HG03575 (cell line): ENCODE measurements around the gene PEX3.
"Not testable (repeated sequence)": the region's sequence is repeated elsewhere in the genome, so short reads cannot be mapped to it uniquely, and the experiment has no call there.

ENCODE experiments used
- ATAC-seq: cut with Tn5 transposase; IDR thresholded peaks from one replicate; pipeline ENCODE4 v1.9.1; 2021; ENCODE audit not compliant: unreplicated experiment, insufficient number of reproducible peaks, low FRiP score; ENCODE audit errors: extremely low read depth

Gene PEX3

GRCh38 chr6:143498428-143498827, 47.8 kb downstream of the PEX3 start:
- no peak for ATAC-seq

- no peak for ATAC-seq
Observed at GRCh38 chr6:143501851-143502250, 51.2 kb downstream of the PEX3 start.

GRCh38 chr6:143504369-143504768, 53.8 kb downstream of the PEX3 start:
- ATAC-seq: no peak

GRCh38 chr6:143505111-143505510, 54.5 kb downstream of the PEX3 start:
- no peak for ATAC-seq

- ATAC-seq: no peak
Observed at GRCh38 chr6:143505537-143505936, 54.9 kb downstream of the PEX3 start.

GRCh38 chr6:143506199-143506598, 55.6 kb downstream of the PEX3 start:
- no peak for ATAC-seq

- no peak for ATAC-seq
Observed at GRCh38 chr6:143506620-143507019, 56.0 kb downstream of the PEX3 start.

GRCh38 chr6:143507358-143508145, 56.9 kb downstream of the PEX3 start:
- ATAC-seq: peak; percentile 40

- ATAC-seq: not testable (repeated sequence)
Observed at GRCh38 chr6:143510326-143510725, 59.7 kb downstream of the PEX3 start.

- ATAC-seq: no peak
Observed at GRCh38 chr6:143510991-143511891, 60.6 kb downstream of the PEX3 start, which contains the start of gene FUCA2. TSS of gene FUCA2 (minus strand) at chr6:143511720. CDS start at chr6:143511634, 86 bp downstream.

GRCh38 chr6:143513410-143513809, 62.8 kb downstream of the PEX3 start:
- ATAC-seq: no peak

GRCh38 chr6:143515061-143515760, 64.6 kb downstream of the PEX3 start:
- ATAC-seq: no peak

GRCh38 chr6:143515766-143516355, 65.3 kb downstream of the PEX3 start:
- ATAC-seq: no peak

GRCh38 chr6:143516690-143517446, 66.3 kb downstream of the PEX3 start:
- no peak for ATAC-seq

GRCh38 chr6:143517447-143517773, 66.8 kb downstream of the PEX3 start:
- no peak for ATAC-seq

GRCh38 chr6:143522039-143522600, 71.5 kb downstream of the PEX3 start:
- ATAC-seq: no peak

- ATAC-seq: no peak
Observed at GRCh38 chr6:143525356-143525755, 74.8 kb downstream of the PEX3 start.

- ATAC-seq: no peak
Observed at GRCh38 chr6:143527677-143528076, 77.1 kb downstream of the PEX3 start.
